HL-60 (cell line): ENCODE data around the gene KIF26B.

Experiments
- DNase-seq, 2 experiments: peaks; one replicate each; pipeline ENCODE4 v3.0.0-alpha.2; 2010 to 2020; ENCODE audit warnings: low read depth in 1 of 2, low spot score in 1 of 2
- H3K27ac ChIP-seq: fragments of 250-450 bp; sonication (Bioruptor Pico); replicated peaks from 2 replicates; pipeline ENCODE4 v1.5.1; 2020; ENCODE audit warnings: mild to moderate bottlenecking, moderate library complexity
- H3K27me3 ChIP-seq: fragments of 250-450 bp; sonication (Bioruptor Pico); 2 replicates; pipeline ENCODE4 v1.5.1; 2021; ENCODE audit warnings: mild to moderate bottlenecking, moderate library complexity; ENCODE audit not compliant: insufficient read depth, poor library complexity, severe bottlenecking
- H3K4me3 ChIP-seq: replicated peaks from 2 replicates; pipeline ENCODE4 v1.5.1; 2011; ENCODE audit warnings: mild to moderate bottlenecking, control low read depth, low read length; ENCODE audit not compliant: insufficient read depth
- GABPA ChIP-seq: IDR thresholded peaks from 2 replicates; pipeline ENCODE4 v1.6.1; 2012; ENCODE audit warnings: low read depth
- POLR2AphosphoS5 ChIP-seq: IDR thresholded peaks from 2 replicates; pipeline ENCODE4 v1.6.1; 2012; ENCODE audit warnings: low read depth
- SPI1 ChIP-seq: IDR thresholded peaks from 2 replicates; pipeline ENCODE4 v1.6.1; 2012; ENCODE audit warnings: low read depth, mild to moderate bottlenecking, borderline replicate concordance
- TF ChIP-seq, protein P1 (sequence below): IDR thresholded peaks from 2 replicates; pipeline ENCODE4 v1.6.1; 2012; ENCODE audit warnings: low read depth; ENCODE audit not compliant: insufficient replicate concordance
- TF ChIP-seq, protein P2 (sequence below): IDR thresholded peaks from one replicate; pipeline ENCODE4 v1.5.1; 2011; ENCODE audit warnings: low read length, control low read depth, inconsistent platforms; ENCODE audit not compliant: insufficient read depth

KIF26B gene

GRCh38 chr1:245142976-245143375, 11.8 kb upstream of the KIF26B start:
- Histone ChIP-seq H3K27ac (no peak overlapping the region), H3K4me3 (no peak overlapping the region), H3K27me3 (no peaks in the 10 kb centered on the region)
- DNase-seq: no peak
- TF ChIP-seq SPI1: no peak
- no peak for TF ChIP-seq POLR2AphosphoS5
- TF ChIP-seq, protein P1, sequence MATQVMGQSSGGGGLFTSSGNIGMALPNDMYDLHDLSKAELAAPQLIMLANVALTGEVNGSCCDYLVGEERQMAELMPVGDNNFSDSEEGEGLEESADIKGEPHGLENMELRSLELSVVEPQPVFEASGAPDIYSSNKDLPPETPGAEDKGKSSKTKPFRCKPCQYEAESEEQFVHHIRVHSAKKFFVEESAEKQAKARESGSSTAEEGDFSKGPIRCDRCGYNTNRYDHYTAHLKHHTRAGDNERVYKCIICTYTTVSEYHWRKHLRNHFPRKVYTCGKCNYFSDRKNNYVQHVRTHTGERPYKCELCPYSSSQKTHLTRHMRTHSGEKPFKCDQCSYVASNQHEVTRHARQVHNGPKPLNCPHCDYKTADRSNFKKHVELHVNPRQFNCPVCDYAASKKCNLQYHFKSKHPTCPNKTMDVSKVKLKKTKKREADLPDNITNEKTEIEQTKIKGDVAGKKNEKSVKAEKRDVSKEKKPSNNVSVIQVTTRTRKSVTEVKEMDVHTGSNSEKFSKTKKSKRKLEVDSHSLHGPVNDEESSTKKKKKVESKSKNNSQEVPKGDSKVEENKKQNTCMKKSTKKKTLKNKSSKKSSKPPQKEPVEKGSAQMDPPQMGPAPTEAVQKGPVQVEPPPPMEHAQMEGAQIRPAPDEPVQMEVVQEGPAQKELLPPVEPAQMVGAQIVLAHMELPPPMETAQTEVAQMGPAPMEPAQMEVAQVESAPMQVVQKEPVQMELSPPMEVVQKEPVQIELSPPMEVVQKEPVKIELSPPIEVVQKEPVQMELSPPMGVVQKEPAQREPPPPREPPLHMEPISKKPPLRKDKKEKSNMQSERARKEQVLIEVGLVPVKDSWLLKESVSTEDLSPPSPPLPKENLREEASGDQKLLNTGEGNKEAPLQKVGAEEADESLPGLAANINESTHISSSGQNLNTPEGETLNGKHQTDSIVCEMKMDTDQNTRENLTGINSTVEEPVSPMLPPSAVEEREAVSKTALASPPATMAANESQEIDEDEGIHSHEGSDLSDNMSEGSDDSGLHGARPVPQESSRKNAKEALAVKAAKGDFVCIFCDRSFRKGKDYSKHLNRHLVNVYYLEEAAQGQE: no peak
- TF ChIP-seq, protein P2, sequence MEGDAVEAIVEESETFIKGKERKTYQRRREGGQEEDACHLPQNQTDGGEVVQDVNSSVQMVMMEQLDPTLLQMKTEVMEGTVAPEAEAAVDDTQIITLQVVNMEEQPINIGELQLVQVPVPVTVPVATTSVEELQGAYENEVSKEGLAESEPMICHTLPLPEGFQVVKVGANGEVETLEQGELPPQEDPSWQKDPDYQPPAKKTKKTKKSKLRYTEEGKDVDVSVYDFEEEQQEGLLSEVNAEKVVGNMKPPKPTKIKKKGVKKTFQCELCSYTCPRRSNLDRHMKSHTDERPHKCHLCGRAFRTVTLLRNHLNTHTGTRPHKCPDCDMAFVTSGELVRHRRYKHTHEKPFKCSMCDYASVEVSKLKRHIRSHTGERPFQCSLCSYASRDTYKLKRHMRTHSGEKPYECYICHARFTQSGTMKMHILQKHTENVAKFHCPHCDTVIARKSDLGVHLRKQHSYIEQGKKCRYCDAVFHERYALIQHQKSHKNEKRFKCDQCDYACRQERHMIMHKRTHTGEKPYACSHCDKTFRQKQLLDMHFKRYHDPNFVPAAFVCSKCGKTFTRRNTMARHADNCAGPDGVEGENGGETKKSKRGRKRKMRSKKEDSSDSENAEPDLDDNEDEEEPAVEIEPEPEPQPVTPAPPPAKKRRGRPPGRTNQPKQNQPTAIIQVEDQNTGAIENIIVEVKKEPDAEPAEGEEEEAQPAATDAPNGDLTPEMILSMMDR: no peak
- TF ChIP-seq GABPA: no peak

- no peak overlapping the region for H3K27ac ChIP-seq
- no peak for DNase-seq
- TF ChIP-seq GABPA (no peak), POLR2AphosphoS5 (no peak), SPI1 (no peak)
- TF ChIP-seq, protein P2: no peak
- TF ChIP-seq, protein P1: no peak
- no peaks in the 10 kb centered on the region for H3K27me3 ChIP-seq
- no peak overlapping the region for H3K4me3 ChIP-seq
Measured at GRCh38 chr1:245143849-245144248, 10.9 kb upstream of the KIF26B start.

DNA sequence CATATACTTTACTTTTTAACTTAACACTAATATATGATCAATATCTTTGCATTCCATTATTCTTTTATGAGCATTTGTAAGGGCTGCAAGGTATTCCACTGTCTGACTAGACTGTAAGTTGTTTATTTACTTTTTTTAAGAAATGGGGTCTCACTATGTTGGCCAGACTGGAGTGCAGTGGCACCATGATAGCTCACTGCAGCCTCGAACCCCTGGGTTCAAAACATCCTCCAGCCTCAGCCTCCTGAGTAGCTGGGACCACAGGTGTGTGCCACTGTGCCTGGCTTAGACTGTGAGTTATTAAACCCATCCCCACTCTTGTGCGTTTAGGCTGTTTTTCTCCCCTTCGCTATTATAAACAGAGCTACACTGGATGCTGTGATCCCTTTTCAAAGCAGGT, 6.7 kb upstream of the KIF26B start:
- Histone ChIP-seq H3K27me3 (no peaks in the 10 kb centered on the region), H3K27ac (no peak overlapping the region), H3K4me3 (no peak overlapping the region)
- DNase-seq: no peak
- TF ChIP-seq, protein P1: no peak
- TF ChIP-seq POLR2AphosphoS5 (no peak), SPI1 (no peak), GABPA (no peak)
- TF ChIP-seq, protein P2: no peak
